GM21423 (cell line): ENCODE data around the gene KCNQ5.
"Not testable (repeated sequence)": the region's sequence is repeated elsewhere in the genome, so short reads cannot be mapped to it uniquely, and the experiment has no call there.

Experiments used
- ATAC-seq: cut with Tn5 transposase; IDR thresholded peaks from one replicate; pipeline ENCODE4 v1.9.1; 2021; ENCODE audit warnings: mild to moderate bottlenecking, moderate library complexity; ENCODE audit not compliant: unreplicated experiment

Gene KCNQ5

DNA sequence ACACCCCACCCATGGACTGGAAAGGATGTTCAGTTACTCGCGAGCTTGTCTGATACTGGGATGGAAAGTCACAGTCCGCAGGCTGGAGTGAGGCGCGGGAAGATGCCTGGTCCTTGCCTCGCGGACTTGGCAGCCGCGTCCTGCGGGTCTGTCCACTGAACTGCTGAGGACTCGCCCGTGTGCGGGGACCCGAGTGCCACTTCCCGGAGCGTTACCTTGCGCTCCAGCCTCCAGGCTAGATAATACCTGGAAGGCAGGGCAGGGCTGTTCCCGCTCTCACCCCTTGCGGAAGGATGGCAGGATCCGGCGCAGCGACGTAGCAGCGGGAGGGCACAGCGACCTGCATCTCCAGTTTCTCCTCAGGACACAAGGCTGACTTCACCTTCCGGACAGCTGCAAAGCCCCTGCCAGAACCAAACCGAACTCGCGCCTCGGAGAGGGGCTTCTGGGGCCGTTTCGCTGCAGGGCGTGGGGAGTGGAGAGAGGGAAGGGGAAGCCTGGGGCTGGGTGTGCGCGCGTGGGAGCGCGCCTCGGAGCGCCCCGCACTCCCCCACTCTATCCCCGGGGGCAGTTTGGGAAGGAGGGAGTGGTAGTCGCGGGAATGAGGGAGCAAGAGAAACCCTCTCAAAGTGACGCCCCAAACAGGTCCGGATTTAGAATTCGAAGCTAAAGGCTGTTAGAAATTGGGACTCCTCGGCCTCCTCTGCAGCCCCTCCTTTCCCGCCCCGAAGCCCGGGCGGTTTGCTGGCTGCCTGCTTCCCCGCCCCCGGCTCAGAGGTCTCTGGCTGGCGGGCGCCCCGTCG, at the start of gene KCNQ5:
Gene KCNQ5 (plus strand): TSS at position 774 of the 803 bp plus-strand sequence.
- no peak for ATAC-seq

DNA sequence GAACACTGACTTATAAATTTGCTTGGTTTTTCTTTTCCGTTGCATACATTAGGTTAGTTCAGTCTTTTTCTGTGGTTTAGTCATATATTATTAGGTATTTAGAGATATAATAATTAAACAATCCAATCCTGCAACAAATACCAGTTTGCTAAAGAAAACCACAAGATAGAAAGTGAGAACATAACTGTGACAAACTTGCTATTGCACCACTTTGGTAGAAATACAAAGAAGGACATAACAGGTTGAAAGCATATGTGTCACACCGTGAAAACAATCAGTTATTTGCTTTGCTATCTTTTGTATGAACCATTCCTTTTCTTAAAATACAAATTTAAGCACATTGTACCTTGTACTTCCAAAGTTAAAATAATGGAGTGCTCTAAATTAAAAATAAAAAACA, 42.0 kb upstream of the KCNQ5 start:
- ATAC-seq: peak; percentile 88

DNA sequence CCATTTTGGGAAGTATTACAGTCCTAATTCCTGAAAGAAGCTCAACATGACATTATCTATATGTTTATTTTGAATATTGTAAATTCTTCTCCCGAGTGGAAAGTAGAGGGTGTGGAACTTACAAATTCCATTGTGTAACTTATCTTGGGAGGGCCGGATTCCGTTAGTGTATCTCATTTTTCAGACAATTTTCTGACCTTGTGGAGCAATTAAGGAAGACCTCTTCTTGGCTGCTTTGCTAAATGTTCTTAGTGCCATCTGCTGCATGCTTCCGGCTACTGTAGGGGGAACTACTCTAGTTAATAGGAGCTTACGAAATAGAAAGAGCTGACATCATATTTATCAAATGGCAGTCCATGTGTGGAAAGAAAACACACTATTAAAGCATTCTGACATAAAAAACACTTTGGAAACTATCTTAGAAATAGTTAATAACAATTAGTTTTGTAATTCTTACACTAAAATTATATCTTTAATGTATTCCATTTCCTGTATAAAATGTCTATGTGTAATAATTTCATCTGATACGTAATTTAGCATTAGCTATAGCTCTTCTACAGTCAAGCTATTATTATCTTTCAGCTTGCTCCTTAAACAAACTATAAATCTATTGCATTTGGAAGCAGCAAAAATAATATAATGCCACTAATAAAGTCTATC, 41.5 kb upstream of the KCNQ5 start:
- peak; percentile 87 for ATAC-seq

DNA sequence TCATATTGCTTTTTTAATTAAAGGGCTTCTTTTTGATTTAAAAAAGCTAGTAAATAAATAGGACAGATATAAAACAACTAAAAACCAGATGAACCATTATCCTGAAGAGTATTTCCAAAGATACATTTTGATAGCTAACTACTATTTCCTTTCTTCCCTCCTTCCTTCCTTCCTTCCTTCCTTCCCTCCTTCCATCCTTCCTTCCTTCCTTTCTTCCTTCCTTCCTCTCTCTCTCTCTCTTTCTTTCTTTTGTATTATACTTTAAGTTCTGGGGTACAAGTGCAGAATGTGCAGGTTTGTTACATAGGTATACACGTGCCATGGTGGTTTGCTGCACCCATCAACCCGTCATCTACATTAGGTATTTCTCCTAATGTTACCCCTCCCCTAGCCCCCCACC, 40.9 kb upstream of the KCNQ5 start:
- ATAC-seq: not testable (repeated sequence)

DNA sequence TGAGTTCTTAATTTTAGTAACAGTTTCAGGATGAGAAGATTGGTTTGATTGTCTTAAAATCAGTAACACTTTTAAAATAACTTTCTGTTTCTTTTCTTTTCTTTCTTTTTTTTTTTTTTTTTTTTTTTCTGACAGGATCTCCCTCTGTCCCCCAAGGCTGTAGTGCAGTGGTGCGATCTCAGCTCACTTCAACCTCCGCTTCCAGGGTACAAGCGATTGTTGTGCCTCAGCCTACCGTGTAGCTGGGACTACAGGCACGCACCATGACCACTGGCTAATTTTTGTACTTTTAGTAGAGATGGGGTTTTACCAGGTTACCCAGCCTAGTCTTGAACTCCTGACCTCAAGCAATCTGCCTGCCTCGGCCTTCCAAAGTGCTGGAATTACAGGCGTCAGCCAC, 33.7 kb upstream of the KCNQ5 start:
- no peak for ATAC-seq

DNA sequence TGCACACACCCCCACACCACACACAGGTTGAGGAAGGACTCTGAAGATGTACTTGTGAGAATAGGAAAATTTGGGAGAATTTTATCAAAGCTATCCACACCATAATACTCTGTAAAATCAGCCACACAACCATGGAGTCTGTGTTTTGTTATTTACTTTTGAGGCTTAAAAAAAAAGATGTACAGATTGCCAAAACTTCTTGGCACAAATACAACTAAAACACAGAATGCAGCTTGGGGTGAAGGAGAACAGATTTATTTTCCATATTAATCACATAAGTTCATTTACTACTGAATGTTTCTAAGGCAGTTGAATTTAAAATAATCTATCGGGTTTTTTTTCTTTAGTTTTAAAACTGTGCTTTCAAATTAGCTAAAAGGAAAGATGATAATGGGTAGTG, 32.8 kb upstream of the KCNQ5 start:
- ATAC-seq: no peak

DNA sequence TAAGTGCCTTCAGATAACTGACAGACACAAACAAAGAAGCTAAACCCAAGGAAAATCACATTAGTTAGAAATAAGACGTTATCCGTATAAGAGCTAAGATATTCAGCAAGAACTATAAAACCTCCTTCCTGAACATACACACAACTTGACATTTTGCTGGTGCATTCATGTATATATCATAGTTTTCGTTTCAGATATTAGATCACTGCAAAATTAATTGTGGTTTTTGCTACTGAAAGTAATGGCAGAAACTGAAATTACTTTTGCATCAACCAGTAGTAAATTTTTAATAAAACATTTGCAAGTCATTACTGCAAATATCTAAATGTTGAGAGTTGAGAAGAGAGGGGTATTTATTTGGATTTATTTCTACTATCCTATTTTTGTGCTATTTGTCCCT, 26.1 kb upstream of the KCNQ5 start:
- ATAC-seq: peak; percentile 72

DNA sequence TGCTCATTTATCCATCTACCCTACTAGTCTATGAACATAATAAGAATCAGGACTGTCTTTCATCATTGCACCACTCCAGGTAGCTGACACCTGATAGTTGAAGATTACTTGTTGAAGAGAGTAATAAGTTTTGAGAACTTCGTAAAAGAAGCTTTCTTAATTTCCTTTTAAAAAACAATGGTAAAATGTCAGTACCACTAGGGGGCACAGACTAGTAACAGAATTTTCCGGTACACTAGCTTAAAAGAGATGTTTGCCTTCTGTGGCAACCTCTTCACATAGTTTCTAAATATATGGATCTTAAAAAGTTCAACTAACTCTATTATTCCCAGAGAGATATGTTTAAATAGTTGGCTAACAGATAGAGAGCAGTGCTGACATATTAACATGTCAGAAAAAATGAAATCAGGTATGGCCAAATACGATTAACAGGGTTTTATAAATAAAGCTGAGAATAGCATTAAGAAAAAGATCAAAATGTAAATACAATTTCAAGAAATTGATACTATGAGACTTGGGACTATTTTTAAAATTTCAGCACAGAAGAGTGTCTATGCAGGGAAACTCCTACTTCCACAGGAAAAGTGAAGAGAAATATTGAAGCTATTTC, 5.4 kb upstream of the KCNQ5 start:
- no peak for ATAC-seq

DNA sequence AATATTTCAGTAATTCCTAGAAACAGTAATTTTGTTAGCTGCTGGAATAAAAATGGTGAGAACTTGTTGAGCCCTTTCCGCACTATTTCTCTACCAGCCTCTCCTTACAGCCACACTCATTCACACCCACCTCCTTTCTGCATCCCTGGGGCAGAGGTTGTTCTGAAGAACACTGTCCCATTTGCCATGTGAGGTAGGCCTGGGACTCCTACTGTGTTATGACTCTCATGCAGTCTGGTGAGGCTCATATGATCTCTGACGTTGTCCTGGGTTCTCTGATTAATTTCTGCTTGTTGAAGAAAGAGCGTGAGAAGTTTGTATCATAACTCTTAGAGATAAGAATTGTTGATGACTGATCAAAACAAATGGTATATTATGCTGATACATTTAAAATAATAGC, 4.1 kb upstream of the KCNQ5 start:
- ATAC-seq: no peak

DNA sequence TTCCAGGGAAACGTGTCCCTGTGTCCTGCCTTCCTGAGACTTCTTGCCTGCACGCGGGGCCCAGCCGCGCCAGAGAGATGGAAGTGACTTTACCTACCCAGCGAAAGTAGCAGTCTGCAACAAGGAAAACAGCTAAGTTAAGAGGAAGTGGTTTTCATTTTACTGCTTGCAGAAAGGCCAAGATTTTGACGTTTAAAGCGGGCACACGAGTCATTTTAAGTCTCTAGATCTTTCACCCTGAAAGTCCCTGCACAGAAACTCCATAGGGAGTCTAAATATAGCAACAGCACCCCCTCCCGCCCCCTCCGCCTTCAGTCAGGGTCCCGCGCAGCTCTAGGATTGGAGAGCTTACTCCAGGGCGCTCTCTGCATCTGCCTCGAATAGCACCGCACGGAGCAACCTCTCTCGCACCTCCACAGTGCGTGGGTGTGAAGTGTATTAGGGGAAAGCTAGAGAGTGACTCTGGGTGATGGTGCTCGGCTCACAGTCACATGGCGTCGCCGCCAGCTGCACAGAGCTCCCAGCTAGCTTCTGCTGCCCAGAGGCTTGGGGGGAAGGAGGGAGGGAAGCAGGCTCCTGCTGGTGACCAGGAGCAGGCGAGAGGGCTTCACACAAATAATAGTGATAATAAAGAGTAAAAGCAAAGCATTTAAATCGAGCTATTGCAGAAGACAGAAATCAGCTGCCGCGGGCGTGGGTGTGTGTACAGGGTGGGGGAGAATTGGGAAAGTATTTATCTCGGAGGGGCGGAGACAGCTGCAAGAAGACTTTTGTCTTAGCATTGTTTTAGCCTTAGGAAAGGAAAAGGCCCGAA, 1.8 kb upstream of the KCNQ5 start:
- ATAC-seq: peak; percentile 52

DNA sequence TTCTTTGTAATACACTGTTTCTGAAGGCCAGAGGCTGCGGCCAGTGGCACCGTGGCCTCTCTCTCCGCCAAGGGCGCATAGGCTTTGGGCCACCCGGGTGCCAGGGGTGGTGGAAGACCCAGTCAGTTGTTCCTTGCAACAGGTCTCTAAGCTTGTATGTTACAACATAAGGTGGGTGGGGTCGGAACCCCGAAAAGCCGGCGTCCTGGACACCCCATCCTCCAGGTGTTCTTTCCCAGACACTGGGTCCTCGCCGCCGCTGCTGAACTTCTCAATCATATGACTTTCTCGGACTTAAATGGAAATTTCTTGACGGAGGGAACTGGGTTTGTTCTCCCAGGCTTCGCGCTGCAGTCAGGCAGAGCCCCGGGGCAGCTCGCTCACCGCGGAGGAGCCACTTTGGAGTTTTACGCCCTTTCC, 983 bp upstream of the KCNQ5 start:
- no peak for ATAC-seq

DNA sequence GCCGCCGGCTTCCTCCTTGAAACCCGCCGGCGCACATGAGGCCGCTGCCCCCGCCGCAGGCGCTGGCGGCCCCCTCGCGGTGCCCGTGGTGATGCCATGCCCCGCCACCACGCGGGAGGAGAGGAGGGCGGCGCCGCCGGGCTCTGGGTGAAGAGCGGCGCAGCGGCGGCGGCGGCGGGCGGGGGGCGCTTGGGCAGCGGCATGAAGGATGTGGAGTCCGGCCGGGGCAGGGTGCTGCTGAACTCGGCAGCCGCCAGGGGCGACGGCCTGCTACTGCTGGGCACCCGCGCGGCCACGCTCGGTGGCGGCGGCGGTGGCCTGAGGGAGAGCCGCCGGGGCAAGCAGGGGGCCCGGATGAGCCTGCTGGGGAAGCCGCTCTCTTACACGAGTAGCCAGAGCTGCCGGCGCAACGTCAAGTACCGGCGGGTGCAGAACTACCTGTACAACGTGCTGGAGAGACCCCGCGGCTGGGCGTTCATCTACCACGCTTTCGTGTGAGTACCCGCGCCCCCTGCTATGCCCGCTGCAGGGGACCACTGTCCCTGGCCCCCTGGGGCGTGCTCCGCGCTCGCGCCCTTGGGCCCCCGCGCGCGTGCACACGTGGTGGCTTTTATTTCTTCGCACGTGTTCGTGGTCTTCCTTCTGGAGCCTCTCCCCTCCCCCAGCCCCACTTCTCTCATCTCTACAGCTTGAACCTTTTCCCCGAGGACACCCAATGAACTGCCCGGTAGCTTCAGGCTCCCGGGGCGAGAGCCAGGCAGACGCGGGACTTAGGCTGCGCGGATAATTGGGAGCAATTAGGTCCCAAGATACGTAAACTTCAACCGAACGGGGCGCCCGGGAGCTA, 453 bp downstream of the KCNQ5 start:
- ATAC-seq: peak; percentile 26

DNA sequence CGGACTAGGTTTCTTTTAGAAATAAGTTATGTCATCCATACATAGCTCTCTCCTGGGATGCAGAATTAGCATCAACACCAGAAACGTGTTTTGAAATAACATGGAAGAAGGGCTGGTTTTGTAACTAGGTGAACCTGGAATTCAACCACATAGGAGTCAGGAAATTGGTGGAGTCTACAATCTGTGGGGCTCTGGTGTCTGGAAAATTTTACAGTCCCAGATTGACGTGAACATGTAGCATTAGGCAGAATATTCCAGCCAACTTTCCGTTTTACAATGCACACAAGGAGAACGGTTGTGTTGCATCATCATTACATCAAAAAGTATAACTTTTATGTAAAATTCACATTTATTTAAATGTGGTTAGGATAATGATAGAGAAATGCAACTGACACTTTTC, 1.9 kb downstream of the KCNQ5 start:
- ATAC-seq: no peak

DNA sequence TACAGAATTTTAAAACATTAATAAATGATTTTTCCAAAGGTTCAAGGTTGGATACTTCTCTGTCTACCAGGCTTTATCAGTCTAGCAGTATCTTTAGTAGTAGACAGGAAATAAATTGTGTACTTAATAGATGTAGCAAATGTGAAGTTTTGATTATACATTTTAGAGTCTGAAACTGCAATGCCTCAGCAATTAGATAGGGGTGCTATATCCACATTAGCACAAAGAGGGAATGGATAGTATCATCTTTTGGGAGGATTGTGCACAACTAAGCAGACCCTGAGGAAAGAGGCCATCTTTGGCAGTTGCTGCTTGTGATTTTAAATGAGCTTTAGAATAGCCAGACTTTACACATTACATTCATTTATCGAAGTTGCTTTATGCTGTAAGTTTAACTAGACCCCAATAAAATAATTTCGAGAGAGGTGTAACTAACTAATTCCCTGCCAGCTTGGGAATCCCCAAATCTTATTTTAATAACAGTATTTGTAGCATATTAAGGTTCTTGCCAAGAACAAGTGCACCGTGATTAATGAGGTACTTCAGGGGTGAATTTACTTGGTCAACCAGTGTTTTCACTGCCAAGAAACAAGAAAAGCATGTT, 2.8 kb downstream of the KCNQ5 start:
- ATAC-seq: no peak

DNA sequence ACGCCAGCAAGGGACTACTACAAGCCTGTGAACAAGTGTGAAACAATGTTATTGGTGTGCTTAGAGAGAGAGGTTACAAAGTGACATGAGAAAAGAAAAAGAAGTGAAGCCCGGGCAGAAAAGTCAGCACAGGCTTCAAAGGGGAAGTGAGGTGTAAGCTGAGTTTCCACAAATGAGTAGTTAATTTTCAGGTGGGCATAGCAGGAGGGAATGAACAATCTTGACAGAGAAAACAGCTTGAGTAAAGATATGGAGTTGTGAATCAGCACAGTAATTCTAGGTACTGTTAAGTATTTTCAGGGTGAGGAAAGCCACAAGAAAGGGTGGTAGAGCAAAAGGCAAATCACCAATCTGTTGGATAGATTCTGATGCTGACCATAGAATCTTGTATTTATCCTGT, 4.3 kb downstream of the KCNQ5 start:
- ATAC-seq: peak; percentile 41

DNA sequence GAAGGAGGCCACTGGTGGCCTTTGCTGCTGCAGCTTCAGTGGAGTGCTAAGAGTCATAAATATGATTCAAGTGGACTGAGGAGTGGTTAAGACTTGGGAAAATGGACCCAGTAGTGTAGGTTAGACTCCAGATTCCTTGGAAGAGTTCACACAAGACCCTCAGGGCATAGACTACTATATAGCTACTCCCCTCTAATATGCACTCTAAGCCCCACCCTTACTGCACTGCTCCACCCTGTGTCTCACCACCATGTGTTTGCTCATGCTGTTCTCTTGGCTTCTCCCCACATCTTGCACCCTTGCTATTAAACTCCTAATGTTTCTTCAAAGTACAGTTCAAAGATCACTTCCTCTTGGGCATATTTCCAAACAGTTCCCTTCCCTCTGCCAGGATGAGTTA, 5.7 kb downstream of the KCNQ5 start:
- no peak for ATAC-seq

DNA sequence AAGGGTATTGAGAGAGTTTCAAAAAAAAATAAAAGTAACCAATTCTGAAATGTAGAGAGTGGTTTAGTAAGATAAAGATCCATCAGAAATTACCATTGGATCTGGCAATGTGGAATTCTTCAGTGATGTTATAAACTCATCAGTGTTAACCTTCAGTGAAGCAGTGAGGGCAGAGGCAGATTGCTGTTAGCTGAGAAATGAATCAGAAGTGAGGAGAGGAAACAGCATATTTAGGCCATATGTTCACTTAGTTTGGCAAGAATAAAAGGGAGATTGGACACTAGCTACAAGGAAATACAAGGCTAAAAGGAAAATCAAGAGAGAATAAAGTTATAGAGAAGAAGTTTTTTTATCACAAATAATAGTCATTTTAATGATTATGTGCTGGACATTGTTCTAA, 9.6 kb downstream of the KCNQ5 start:
- ATAC-seq: no peak

DNA sequence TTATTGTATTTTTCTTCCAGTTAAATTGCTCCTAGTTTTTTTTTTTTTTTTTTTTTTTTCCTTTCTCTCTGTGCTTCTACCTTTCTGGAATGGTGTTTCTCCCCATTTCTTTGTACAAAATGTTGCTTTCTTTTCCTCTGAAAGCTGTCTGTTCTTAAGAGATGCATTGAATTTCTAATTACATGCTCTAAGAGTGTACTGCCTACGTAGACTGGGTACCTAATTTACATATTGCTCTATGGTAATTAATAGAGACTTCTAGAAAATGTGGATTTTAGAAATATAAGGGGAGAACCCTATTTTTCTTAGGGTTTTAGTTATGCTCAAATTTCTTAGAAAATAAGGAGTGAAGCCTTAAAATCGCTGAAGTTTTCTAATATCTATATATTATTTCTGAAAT, 13.8 kb downstream of the KCNQ5 start:
- ATAC-seq: no peak

DNA sequence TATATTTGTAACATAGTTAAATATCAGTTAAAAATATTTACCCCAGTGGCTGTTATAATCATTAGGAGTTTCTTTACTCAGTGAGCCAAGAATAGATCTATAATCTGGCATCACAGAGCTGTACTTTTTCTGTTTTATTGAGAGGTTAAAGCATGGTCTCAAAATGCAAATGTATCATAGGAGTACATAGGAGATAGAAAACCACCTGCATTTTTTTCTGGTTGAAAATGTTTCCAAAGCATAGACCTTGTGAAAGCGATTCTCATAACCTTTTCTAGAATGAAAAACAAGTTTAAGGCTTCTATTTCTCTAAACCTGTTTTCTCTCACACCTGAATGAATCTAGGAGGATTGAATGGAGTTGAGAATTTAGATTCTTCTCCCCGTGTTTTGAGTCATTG, 14.4 kb downstream of the KCNQ5 start:
- peak; percentile 89 for ATAC-seq

DNA sequence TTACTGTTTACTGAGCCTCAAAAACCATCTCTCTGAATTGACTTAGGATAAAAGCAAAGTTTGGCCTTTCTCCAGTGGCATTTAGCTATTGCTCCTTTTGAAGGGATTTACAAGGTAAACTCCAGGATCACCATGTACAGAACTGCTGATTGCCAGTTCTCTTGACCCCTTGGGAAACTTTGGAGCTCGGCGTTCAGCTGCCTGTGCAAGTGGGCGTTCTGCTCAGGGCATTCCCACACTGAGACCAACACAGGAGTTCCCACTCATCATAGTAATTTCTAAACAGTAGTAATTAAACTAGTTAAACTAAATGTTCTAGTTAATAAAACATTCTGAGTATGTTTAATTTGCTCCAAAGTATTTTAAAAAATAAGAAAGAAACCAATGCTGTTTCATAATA, 14.9 kb downstream of the KCNQ5 start:
- ATAC-seq: no peak
